ENCODE data around the gene RERE.

RERE gene

DNA sequence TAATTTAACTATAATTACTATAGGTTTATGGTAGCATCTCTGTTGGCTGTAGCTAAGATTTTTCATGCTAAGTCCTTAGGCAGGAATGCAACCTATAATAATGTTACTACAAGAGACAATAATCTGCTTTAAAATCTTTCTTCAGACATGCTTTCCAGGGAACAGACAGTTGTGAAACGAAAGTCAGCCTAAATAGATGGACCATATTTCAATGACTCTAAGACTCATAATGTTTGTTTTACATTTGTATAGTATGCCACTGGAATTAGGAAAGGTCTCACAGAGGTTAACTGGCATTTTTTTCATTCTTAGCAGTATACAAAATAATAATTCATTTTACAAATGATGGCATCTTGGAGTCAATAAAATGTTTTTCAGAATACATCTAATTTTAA is 8.1 kb downstream of the RERE start:
- Histone ChIP-seq H3K27me3 (no peaks in the 10 kb centered on the region), H3K9me3 (no peaks in the 10 kb centered on the region), H3K27ac (no peak overlapping the region), H3K4me3 (ENCODE audit: low read depth in 1 of 2, low read length in 1 of 2) (no peak overlapping the region), H3K4me1 (ENCODE audit: control insufficient read depth in 1 of 2, insufficient read depth in 1 of 2, low read depth in 1 of 2, low read length in 1 of 2) (no peaks in the 10 kb centered on the region), H3K36me3 (no peaks in the 10 kb centered on the region)
- TF ChIP-seq, protein P1, sequence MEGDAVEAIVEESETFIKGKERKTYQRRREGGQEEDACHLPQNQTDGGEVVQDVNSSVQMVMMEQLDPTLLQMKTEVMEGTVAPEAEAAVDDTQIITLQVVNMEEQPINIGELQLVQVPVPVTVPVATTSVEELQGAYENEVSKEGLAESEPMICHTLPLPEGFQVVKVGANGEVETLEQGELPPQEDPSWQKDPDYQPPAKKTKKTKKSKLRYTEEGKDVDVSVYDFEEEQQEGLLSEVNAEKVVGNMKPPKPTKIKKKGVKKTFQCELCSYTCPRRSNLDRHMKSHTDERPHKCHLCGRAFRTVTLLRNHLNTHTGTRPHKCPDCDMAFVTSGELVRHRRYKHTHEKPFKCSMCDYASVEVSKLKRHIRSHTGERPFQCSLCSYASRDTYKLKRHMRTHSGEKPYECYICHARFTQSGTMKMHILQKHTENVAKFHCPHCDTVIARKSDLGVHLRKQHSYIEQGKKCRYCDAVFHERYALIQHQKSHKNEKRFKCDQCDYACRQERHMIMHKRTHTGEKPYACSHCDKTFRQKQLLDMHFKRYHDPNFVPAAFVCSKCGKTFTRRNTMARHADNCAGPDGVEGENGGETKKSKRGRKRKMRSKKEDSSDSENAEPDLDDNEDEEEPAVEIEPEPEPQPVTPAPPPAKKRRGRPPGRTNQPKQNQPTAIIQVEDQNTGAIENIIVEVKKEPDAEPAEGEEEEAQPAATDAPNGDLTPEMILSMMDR (IDR thresholded peaks at IDR 0.05): no peak

DNA sequence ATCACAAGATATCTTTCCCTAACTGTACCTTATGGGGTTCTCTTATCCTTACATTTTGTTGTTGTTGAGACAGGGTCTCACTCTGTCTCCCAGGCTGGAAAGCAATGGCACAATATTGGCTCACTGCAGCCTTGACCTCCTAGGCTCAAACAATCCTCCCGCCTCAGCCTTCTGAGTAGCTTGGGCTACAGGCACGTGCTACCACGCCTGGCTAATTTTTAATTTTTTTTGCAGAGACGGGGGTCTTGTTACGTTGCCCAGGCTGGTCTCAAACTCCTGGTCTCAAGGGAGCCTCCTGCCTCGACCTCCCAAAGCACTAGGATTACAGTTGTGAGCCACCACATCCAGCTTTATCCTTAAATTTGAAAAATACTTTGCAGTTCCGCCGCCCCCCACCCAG is 10.4 kb downstream of the RERE start:
- H3K4me1 ChIP-seq (ENCODE audit: control insufficient read depth in 1 of 2, insufficient read depth in 1 of 2, low read depth in 1 of 2, low read length in 1 of 2): no peaks in the 10 kb centered on the region
- no peak overlapping the region for H3K4me3 ChIP-seq (ENCODE audit: low read depth in 1 of 2, low read length in 1 of 2)
- H3K27ac ChIP-seq: no peak overlapping the region
- TF ChIP-seq, protein P1 (IDR thresholded peaks at IDR 0.05): no peak
- H3K36me3 ChIP-seq: no peaks in the 10 kb centered on the region
- no peaks in the 10 kb centered on the region for H3K27me3 ChIP-seq
- no peaks in the 10 kb centered on the region for H3K9me3 ChIP-seq

DNA sequence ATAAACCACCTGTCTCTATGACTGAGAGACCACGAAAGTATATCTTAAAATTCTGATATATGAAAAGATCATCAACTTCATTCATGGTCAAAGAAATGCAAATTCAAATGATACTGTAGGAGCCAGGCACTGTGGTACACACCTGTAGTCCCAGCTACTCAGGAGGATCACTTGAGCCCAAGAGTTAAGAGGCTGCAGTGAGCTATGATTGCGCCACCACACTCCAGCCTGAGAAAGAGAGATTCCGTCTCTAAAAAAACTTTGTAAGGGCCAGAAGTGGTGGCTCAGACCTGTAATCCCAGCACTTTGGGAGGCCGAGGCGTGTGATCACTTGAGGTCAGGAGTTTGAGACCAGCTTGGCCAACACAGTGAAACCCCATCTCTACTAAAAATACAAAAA is 17.0 kb downstream of the RERE start:
- Histone ChIP-seq H3K27me3 (no peaks in the 10 kb centered on the region), H3K27ac (no peak overlapping the region), H3K9me3 (no peaks in the 10 kb centered on the region), H3K4me3 (ENCODE audit: low read depth in 1 of 2, low read length in 1 of 2) (no peak overlapping the region), H3K4me1 (ENCODE audit: control insufficient read depth in 1 of 2, insufficient read depth in 1 of 2, low read depth in 1 of 2, low read length in 1 of 2) (no peaks in the 10 kb centered on the region), H3K36me3 (no peaks in the 10 kb centered on the region)
- TF ChIP-seq, protein P1 (IDR thresholded peaks at IDR 0.05): no peak

DNA sequence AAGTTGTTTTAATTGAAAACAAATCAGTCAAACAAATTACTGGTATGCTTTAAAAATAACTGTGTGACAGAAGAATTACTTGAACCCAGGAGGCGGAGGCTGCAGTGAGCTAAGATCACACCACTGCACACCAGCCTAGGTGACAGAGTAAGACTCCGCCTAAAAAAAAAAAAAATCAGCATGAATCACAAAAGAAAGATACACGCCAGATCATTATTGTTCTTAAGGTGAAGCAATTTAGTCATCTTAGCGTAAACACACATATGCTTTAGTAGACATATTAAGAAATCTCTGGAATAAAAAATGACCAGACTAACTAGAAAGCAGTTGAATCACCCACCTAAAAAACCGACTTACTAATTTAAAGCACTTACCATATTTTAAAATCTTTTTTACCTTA is 20.2 kb downstream of the RERE start:
- H3K9me3 ChIP-seq: no peaks in the 10 kb centered on the region
- H3K4me3 ChIP-seq (ENCODE audit: low read depth in 1 of 2, low read length in 1 of 2): no peak overlapping the region
- no peaks in the 10 kb centered on the region for H3K4me1 ChIP-seq (ENCODE audit: control insufficient read depth in 1 of 2, insufficient read depth in 1 of 2, low read depth in 1 of 2, low read length in 1 of 2)
- TF ChIP-seq, protein P1 (IDR thresholded peaks at IDR 0.05): no peak
- no peaks in the 10 kb centered on the region for H3K36me3 ChIP-seq
- H3K27me3 ChIP-seq: no peaks in the 10 kb centered on the region
- H3K27ac ChIP-seq: no peak overlapping the region

DNA sequence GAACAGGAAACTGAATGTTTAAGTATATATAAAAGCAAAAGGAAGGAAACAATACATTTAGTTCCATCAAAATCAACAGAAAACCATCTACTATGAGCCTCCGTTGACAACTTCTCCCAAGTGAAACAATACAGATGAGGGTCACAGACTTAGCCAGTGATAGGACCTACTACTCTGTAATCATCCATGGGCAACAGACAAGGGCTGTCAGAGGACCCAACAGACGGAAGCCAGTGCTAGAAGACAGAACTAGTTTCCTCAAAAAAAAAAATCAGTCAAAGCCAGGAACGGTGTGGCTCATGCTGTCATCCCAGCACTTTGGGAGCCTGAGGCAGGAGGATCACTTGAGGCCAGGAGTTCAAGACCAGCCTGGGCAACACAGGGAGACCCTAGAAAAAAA is 20.6 kb downstream of the RERE start:
- Histone ChIP-seq H3K9me3 (no peaks in the 10 kb centered on the region), H3K36me3 (no peaks in the 10 kb centered on the region), H3K27ac (no peak overlapping the region), H3K4me1 (ENCODE audit: control insufficient read depth in 1 of 2, insufficient read depth in 1 of 2, low read depth in 1 of 2, low read length in 1 of 2) (no peaks in the 10 kb centered on the region), H3K4me3 (ENCODE audit: low read depth in 1 of 2, low read length in 1 of 2) (no peak overlapping the region), H3K27me3 (no peaks in the 10 kb centered on the region)
- TF ChIP-seq, protein P1 (IDR thresholded peaks at IDR 0.05): no peak

DNA sequence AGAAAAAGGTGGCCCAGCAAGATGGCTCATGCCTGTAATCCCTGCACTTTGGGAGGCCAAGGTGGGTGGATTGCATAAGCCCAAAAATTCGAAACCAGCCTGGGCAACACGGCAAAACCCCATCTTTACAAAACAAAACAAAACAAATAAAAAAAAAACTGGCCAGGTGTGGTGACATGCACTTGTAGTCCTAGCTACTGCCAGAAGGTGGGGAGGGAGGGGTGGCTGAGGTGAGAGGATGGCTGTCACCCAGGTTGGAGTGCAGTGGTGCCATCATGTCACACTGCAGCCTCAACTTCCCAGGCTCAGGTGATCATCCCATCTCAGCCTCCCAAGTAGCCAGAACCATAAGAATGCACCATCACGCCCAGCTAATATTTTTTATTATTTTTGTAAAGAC is 22.8 kb downstream of the RERE start:
- Histone ChIP-seq H3K4me1 (ENCODE audit: control insufficient read depth in 1 of 2, insufficient read depth in 1 of 2, low read depth in 1 of 2, low read length in 1 of 2) (no peaks in the 10 kb centered on the region), H3K36me3 (no peaks in the 10 kb centered on the region), H3K4me3 (ENCODE audit: low read depth in 1 of 2, low read length in 1 of 2) (no peak overlapping the region), H3K9me3 (no peaks in the 10 kb centered on the region), H3K27me3 (no peaks in the 10 kb centered on the region), H3K27ac (no peak overlapping the region)
- TF ChIP-seq, protein P1 (IDR thresholded peaks at IDR 0.05): no peak

Data from neutrophil (primary cell).